Measurements from ENCODE around the gene AP3B1. TPM values are rescaled to one million over a fixed set of nuclear protein-coding genes. Genes with fewer than 3 reads are reported as not detected.

AP3B1 gene
- total and polyA plus RNA-seq, 2 of the 8 experiments (the other 6 are each of a cell fraction or from before 2014, with no cell fraction given) = 45.8 to 48.3 TPM

GRCh38 chr5:78279194-78279593 is 15.3 kb downstream of the AP3B1 start:
- Histone ChIP-seq H3K9me3 (ENCODE audit: insufficient read depth in 2 of 2, low read depth in 1 of 2, low read length in 1 of 2) (no peaks in the 10 kb centered on the region), H3K4ac (replicated peaks; ENCODE audit: insufficient read length, low read depth, low read length) (no peak overlapping the region), H3K36me3 (ENCODE audit: control insufficient read depth in 2 of 4, insufficient read depth in 4 of 4, low read length in 3 of 4) (no peaks in the 10 kb centered on the region), H3K4me1 (replicated peaks in 1 of 4; ENCODE audit: control insufficient read depth in 3 of 4, insufficient read depth in 4 of 4, low read length in 3 of 4) (no peaks in the 10 kb centered on the region), H3K9ac (replicated peaks in 1 of 4; ENCODE audit: extremely low read depth in 1 of 4, low read depth in 3 of 4, low read length in 3 of 4) (no peak overlapping the region), H2BK12ac (ENCODE audit: low read depth, low read length) (no peak overlapping the region), H3K4me3 (ENCODE audit: extremely low read depth in 1 of 4, insufficient read depth in 2 of 4, low read depth in 3 of 4, low read length in 4 of 4) (no peak overlapping the region), H3K4me2 (ENCODE audit: insufficient read depth in 1 of 2, low read depth in 2 of 2, low read length in 2 of 2) (no peak overlapping the region), H2AFZ (ENCODE audit: low read length) (no peak overlapping the region), H3K27me3 (replicated peaks in 1 of 4; ENCODE audit: control insufficient read depth in 3 of 4, extremely low read depth in 1 of 4, insufficient read depth in 3 of 4, low read length in 3 of 4) (no peaks in the 10 kb centered on the region), H3K79me1 (ENCODE audit: low read depth, low read length) (peaks cover 2% of the 10 kb centered on the region; the same call in 1 of the 2 replicates), H3K18ac (ENCODE audit: extremely low read depth, low read length) (no peak overlapping the region), H3K14ac (ENCODE audit: insufficient read length) (no peak overlapping the region), H4K8ac (ENCODE audit: extremely low read depth, insufficient read depth, low read length) (no peak overlapping the region), H3K79me2 (ENCODE audit: control insufficient read depth in 1 of 2, insufficient read depth in 2 of 2, low read length in 2 of 2) (peaks cover 2 to 68% of the 10 kb centered on the region in 2 experiments; a peak in 3 of 4 replicates), H4K20me1 (replicated peaks in 1 of 2; ENCODE audit: control insufficient read depth in 1 of 2, insufficient read depth in 2 of 2, low read length in 2 of 2) (peaks cover 5 to 11% of the 10 kb centered on the region in 2 experiments), H4K91ac (replicated peaks; ENCODE audit: insufficient read length, low read length) (no peak overlapping the region), H3K23ac (ENCODE audit: insufficient read length) (no peak overlapping the region), H2BK20ac (ENCODE audit: low read length) (no peak overlapping the region), H3K27ac (ENCODE audit: low read depth, low read length) (no peak overlapping the region), H2BK5ac (ENCODE audit: low read depth, low read length) (no peak overlapping the region), H2BK15ac (ENCODE audit: low read length) (no peak overlapping the region), H4K5ac (ENCODE audit: insufficient read length, low read depth, low read length) (no peak overlapping the region), H3K23me2 (ENCODE audit: low read depth, low read length) (no peaks in the 10 kb centered on the region), H3K56ac (replicated peaks; ENCODE audit: insufficient read length, low read depth, low read length) (no peak overlapping the region), H2BK120ac (replicated peaks; ENCODE audit: low read depth, low read length) (no peak overlapping the region), H2AK5ac (ENCODE audit: low read depth, low read length) (no peak overlapping the region)
- ChIA-PET CTCF (ENCODE audit: partially characterized antibody) (interaction anchor here (0.5 to 0.6 kb wide), 2 partner anchors 16 to 197 kb away, joined by 3 read pairs; no protein-coding TSS in a partner anchor), POLR2A (ENCODE audit: partially characterized antibody) (no interaction called here)
- DNase-seq (ENCODE audit: low read depth in 1 of 2, low spot score in 2 of 2) (no peak), FAIRE-seq (no peak)
- 94% methylated on average over 5 of the region's 5 CpGs; no CpG with 5 or more reads in 1 of the 2 experiments for WGBS, 2 experiments (ENCODE audit: extremely low coverage in 1 of 2, insufficient coverage in 1 of 2, insufficient read length in 1 of 2, insufficient replicate concordance in 2 of 2, low coverage in 1 of 2, low lambda C conversion rate in 2 of 2, missing lambda C conversion rate in 1 of 2)
- no peak for TF ChIP-seq SIX5 (IDR thresholded peaks at IDR 0.05; ENCODE audit: low read depth, low read length)
- no peak for TF ChIP-seq TAF7 (optimal IDR thresholded peaks at IDR 0.05; ENCODE audit: borderline replicate concordance, low read depth, low read length)
- no peak for TF ChIP-seq SIN3A (conservative IDR thresholded peaks at IDR 0.05 in 1 of 2, IDR thresholded peaks at IDR 0.05 in 1 of 2; ENCODE audit: low read depth in 1 of 2, low read length in 2 of 2)
- no peak for TF ChIP-seq ZNF274 (IDR thresholded peaks at IDR 0.05; ENCODE audit: borderline replicate concordance, extremely low read depth, low read length)
- TF ChIP-seq CBX5 (IDR thresholded peaks at IDR 0.05; ENCODE audit: low read depth, low read length) = no peak
- no peak for TF ChIP-seq RXRA (IDR thresholded peaks at IDR 0.05; ENCODE audit: insufficient read depth, low read depth, low read length)
- TF ChIP-seq, protein P1, sequence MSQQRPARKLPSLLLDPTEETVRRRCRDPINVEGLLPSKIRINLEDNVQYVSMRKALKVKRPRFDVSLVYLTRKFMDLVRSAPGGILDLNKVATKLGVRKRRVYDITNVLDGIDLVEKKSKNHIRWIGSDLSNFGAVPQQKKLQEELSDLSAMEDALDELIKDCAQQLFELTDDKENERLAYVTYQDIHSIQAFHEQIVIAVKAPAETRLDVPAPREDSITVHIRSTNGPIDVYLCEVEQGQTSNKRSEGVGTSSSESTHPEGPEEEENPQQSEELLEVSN (IDR thresholded peaks at IDR 0.05) = no peak
- TF ChIP-seq EGR1 (IDR thresholded peaks at IDR 0.05; ENCODE audit: borderline replicate concordance, low read depth, low read length) = no peak
- no peak for TF ChIP-seq CHD1 (IDR thresholded peaks at IDR 0.05; ENCODE audit: low read depth, low read length)
- no peak for TF ChIP-seq BCL11A (IDR thresholded peaks at IDR 0.05; ENCODE audit: low read depth in 2 of 2, low read length in 2 of 2)
- TF ChIP-seq SP4 (IDR thresholded peaks at IDR 0.05; ENCODE audit: low read length) = no peak

All from H1 (cell line).